WI38 (cell line): ENCODE results near the gene PEX26.
"Not testable (repeated sequence)": the region's sequence is repeated elsewhere in the genome, so short reads cannot be mapped to it uniquely, and the experiment has no call there.

ENCODE experiments used
- H3K4me3 ChIP-seq: 2 replicates; pipeline ENCODE4 v1.5.1; 2011; ENCODE audit warnings: low read depth, mild to moderate bottlenecking, control low read depth, low read length
- CTCF ChIP-seq: IDR thresholded peaks from 2 replicates; pipeline ENCODE4 v1.5.1; 2012; ENCODE audit warnings: low read depth, mild to moderate bottlenecking, control low read depth, low read length

Gene PEX26

GRCh38 chr22:18130699-18131429 is 53.1 kb downstream of the PEX26 start:
- H3K4me3 ChIP-seq: no peak overlapping the region
- TF ChIP-seq CTCF: no peak

DNA sequence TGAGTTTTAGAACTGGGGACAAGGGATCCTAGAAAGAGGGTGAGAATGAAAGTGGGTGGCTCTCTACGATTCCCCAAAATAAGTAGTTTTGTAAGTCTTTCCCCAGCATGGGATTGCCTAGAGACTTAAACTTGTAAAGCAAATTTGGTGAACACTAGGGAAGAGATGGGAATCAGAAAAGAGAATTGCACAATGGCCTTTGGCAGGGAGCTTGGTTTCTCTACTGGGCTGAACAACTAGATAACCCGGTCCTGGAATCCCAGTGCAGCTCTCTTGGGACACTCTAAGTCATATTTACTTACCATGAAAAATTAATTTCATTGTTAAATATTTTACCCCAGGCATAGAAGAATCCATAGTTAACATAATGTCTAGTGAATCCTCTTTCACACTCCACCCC is 55.7 kb downstream of the PEX26 start:
- no peak overlapping the region for H3K4me3 ChIP-seq
- TF ChIP-seq CTCF: no peak

GRCh38 chr22:18136563-18137320 is 59.0 kb downstream of the PEX26 start:
- no peak overlapping the region for H3K4me3 ChIP-seq
- no peak for TF ChIP-seq CTCF

DNA sequence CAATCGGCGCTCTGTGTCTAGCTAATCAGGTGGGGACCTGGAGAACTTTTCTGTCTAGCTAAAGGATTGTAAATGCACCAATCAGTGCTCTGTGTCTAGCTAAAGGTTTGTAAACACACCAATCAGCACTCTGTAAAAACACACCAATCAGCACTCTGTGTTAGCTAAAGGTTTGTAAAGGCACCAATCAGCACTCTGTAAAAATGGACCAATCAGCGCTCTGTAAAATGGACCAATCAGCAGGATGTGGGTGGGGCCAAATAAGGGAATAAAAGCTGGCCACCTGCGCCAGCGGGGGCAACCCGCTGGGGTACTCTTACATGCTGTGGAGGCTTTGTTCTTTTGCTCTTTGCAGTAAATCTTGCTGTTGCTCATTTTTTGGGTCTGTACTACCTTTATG is 63.2 kb downstream of the PEX26 start:
- H3K4me3 ChIP-seq: not testable (repeated sequence)

- no peak overlapping the region for H3K4me3 ChIP-seq
- no peak for TF ChIP-seq CTCF
These were observed 66.3 kb downstream of the PEX26 start for GRCh38 chr22:18144105-18144504.

- no peak for TF ChIP-seq CTCF
- H3K4me3 ChIP-seq: no peak overlapping the region
These were observed 68.0 kb downstream of the PEX26 start for GRCh38 chr22:18145676-18146388.

DNA sequence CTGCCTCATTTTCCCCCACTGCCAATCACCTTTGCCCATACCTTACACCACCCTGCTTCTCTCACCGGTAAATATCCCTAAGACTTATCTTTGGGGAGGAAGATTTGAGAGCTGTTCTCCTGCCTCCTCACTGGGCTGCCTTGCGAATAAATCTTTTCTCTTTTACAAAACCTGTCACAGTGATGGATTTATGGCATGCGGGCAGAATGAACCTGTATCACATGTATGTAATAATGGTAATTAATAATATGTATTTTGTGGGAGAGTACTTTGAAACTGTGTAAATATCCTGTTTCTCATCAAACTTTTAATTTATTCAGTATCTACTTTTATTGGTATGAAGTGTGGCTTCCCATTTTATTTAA is 68.6 kb downstream of the PEX26 start:
- H3K4me3 ChIP-seq: no peak overlapping the region
- TF ChIP-seq CTCF: no peak
